Right cardiac atrium (tissue), 5 donors: ENCODE data around the gene UBE2M. TPM values are rescaled to one million over a fixed set of nuclear protein-coding genes. Genes with fewer than 3 reads are reported as not detected.

Experiments
- ATAC-seq, 2 donors: fragments of 200-7000 bp; cut with Tn5 transposase; one replicate each; pipeline versions ENCODE4 v1.8.0 to v1.9.1; 2020; ENCODE audit warnings: moderate library complexity in 2 of 2, mild to moderate bottlenecking in 1 of 2
- DNase-seq, 3 donors: peaks; one replicate each; pipeline ENCODE4 v3.0.0-alpha.2; 2020
- H3K27ac ChIP-seq: one replicate; pipeline ENCODE4 v1.5.1; 2013; ENCODE audit warnings: mild to moderate bottlenecking, low read length, control low read depth, moderate library complexity
- H3K27me3 ChIP-seq: one replicate; pipeline ENCODE4 v1.6.1; 2013; ENCODE audit not compliant: control insufficient read depth, insufficient read depth
- H3K4me1 ChIP-seq: one replicate; pipeline ENCODE4 v1.6.1; 2013; ENCODE audit warnings: low read length; ENCODE audit not compliant: control insufficient read depth, insufficient read depth
- H3K4me3 ChIP-seq: one replicate; pipeline ENCODE4 v1.5.1; 2013; ENCODE audit warnings: low read length, control low read depth
- H3K9me3 ChIP-seq: one replicate; pipeline ENCODE4 v1.6.1; 2013; ENCODE audit warnings: low read length; ENCODE audit not compliant: control insufficient read depth
- WGBS: extraction: QIAGEN DNeasy Blood & Tissue Kit; methylation state at CpG from one replicate; pipeline ENCODE4 v1.1.7; 2013; 5-methylcytosine and 5-hydroxymethylcytosine counted together
- intact Hi-C, 4 donors: fragments of 100-400 bp; cut with DNase I; formaldehyde crosslinking; loops; one replicate each; pipeline versions ENCODE4 v1.11.0 to v1.14.0; 2022 to 2023
- polyA plus RNA-seq: library from polyadenylated mRNA; stranded (reverse); fragments of 200-250 nt; gene quantifications from one replicate; pipeline ENCODE4 v1.2.3, GENCODE V29; 2013
- total RNA-seq, 4 donors: library from RNA; stranded (reverse); fragmentation: NEBNext Ultra II Directional; extraction: Animal tissue kit (Norgen Biotek cat#: 25700); gene quantifications; one replicate each; pipeline ENCODE4 v1.2.1, GENCODE V29; 2021
- donor health status: healthy with polysubstance abuse.
- donor health status: DM: no; HTN: yes; CAD: no.
- donor health status: DM: no; HTN: no; CAD: no.
- donor health status: DM: no; HTN: yes; CAD: no; lungs with severe emphysema.
- donor health status: DM: yes; HTN: yes; CAD: no.

The UBE2M gene
- total and polyA plus RNA-seq, 5 donors = 92.7 to 137 (median 119) TPM

- ATAC-seq (no peak), DNase-seq (no peak)
- peak overlapping the region; percentile 84 for H3K27ac ChIP-seq
- no peaks in the 10 kb centered on the region for H3K9me3 ChIP-seq
- peaks cover 13% of the 10 kb centered on the region for H3K4me1 ChIP-seq
- 37% methylated on average over 18 of the region's 18 CpGs for WGBS
- intact Hi-C loops = no loop called here
- peak overlapping the region; percentile 75 for H3K4me3 ChIP-seq
- H3K27me3 ChIP-seq = no peaks in the 10 kb centered on the region
These were observed 4.5 kb downstream of the UBE2M start for GRCh38 chr19:58553799-58554493.

- 89% methylated on average over 2 of the region's 2 CpGs for WGBS
- no peak overlapping the region for H3K27ac ChIP-seq
- intact Hi-C loops = no loop called here
These were observed 5.8 kb downstream of the UBE2M start for GRCh38 chr19:58552655-58553054.

GRCh38 chr19:58551577-58552471 lies 6.6 kb downstream of the UBE2M start:
- 92% methylated on average over 18 of the region's 18 CpGs for WGBS
- Histone ChIP-seq H3K4me3 (no peak overlapping the region), H3K9me3 (no peaks in the 10 kb centered on the region), H3K27me3 (no peaks in the 10 kb centered on the region), H3K4me1 (peaks cover 9% of the 10 kb centered on the region), H3K27ac (no peak overlapping the region)
- DNase-seq (no peak), ATAC-seq (no peak)
- intact Hi-C loops = no loop called here

More at GRCh38 chr19:58552655-58553054, 5.8 kb downstream of the UBE2M start:
- Histone ChIP-seq H3K4me1 (peaks cover 13% of the 10 kb centered on the region), H3K4me3 (no peak overlapping the region), H3K9me3 (no peaks in the 10 kb centered on the region), H3K27me3 (no peaks in the 10 kb centered on the region)
- ATAC-seq (no peak), DNase-seq (no peak)

- intact Hi-C loops = no loop called here
- WGBS = 39% methylated on average over 1 of the region's 1 CpG
- Histone ChIP-seq H3K27me3 (no peaks in the 10 kb centered on the region), H3K4me3 (no peak overlapping the region), H3K9me3 (no peaks in the 10 kb centered on the region), H3K27ac (no peak overlapping the region), H3K4me1 (peaks cover 15% of the 10 kb centered on the region)
- DNase-seq (no peak), ATAC-seq (no peak)
These were observed 7.3 kb downstream of the UBE2M start for GRCh38 chr19:58551123-58551497.

- intact Hi-C loops = no loop called here
- Histone ChIP-seq H3K4me3 (no peak overlapping the region), H3K4me1 (peaks cover 20% of the 10 kb centered on the region), H3K27ac (no peak overlapping the region), H3K9me3 (no peaks in the 10 kb centered on the region), H3K27me3 (no peaks in the 10 kb centered on the region)
- WGBS = 86% methylated on average over 13 of the region's 13 CpGs
- no peak for DNase-seq
- no peak for ATAC-seq
These were observed 7.9 kb downstream of the UBE2M start for GRCh38 chr19:58550362-58551122.

- WGBS = 87% methylated on average over 11 of the region's 11 CpGs
- H3K4me1 ChIP-seq = peaks cover 18% of the 10 kb centered on the region
- intact Hi-C loops = no loop called here
These were observed 8.6 kb downstream of the UBE2M start for GRCh38 chr19:58549664-58550361.

GRCh38 chr19:58548859-58549663 lies 9.3 kb downstream of the UBE2M start:
- Histone ChIP-seq H3K27me3 (no peaks in the 10 kb centered on the region), H3K4me3 (no peak overlapping the region), H3K9me3 (no peaks in the 10 kb centered on the region), H3K4me1 (peaks cover 16% of the 10 kb centered on the region), H3K27ac (no peak overlapping the region)
- 90% methylated on average over 20 of the region's 20 CpGs for WGBS
- no peak for ATAC-seq
- intact Hi-C loops = no loop called here
- no peak for DNase-seq

More at GRCh38 chr19:58549664-58550361, 8.6 kb downstream of the UBE2M start:
- no peak overlapping the region for H3K27ac ChIP-seq
- H3K9me3 ChIP-seq = no peaks in the 10 kb centered on the region
- H3K4me3 ChIP-seq = no peak overlapping the region
- H3K27me3 ChIP-seq = no peaks in the 10 kb centered on the region
- DNase-seq (no peak), ATAC-seq (no peak)

- Histone ChIP-seq H3K9me3 (no peaks in the 10 kb centered on the region), H3K4me3 (no peak overlapping the region), H3K27ac (no peak overlapping the region), H3K27me3 (no peaks in the 10 kb centered on the region), H3K4me1 (peaks cover 11% of the 10 kb centered on the region)
- intact Hi-C loops = no loop called here
- WGBS = 88% methylated on average over 18 of the region's 18 CpGs
- DNase-seq = no peak
- ATAC-seq = no peak
These were observed 10.8 kb downstream of the UBE2M start for GRCh38 chr19:58547323-58548312.

- no peak overlapping the region for H3K27ac ChIP-seq
- no peaks in the 10 kb centered on the region for H3K27me3 ChIP-seq
- no peaks in the 10 kb centered on the region for H3K9me3 ChIP-seq
- H3K4me1 ChIP-seq = peaks cover 11% of the 10 kb centered on the region
- WGBS = 26% methylated on average over 1 of the region's 1 CpG
- ATAC-seq (no peak), DNase-seq (no peak)
- H3K4me3 ChIP-seq = peak overlapping the region; percentile 79
- intact Hi-C loops = no loop called here
These were observed 12.3 kb downstream of the UBE2M start for GRCh38 chr19:58546019-58546530.
